GOT3 (cell line): ENCODE data around the gene MEST.
"Not testable (repeated sequence)": the region's sequence is repeated elsewhere in the genome, so short reads cannot be mapped to it uniquely, and the experiment has no call there.

Source experiments
- DNase-seq: peaks from one replicate; lab custom pipeline; 2025; ENCODE audit warnings: mixed read lengths; lab: John Stamatoyannopoulos, UW

MEST gene

DNA sequence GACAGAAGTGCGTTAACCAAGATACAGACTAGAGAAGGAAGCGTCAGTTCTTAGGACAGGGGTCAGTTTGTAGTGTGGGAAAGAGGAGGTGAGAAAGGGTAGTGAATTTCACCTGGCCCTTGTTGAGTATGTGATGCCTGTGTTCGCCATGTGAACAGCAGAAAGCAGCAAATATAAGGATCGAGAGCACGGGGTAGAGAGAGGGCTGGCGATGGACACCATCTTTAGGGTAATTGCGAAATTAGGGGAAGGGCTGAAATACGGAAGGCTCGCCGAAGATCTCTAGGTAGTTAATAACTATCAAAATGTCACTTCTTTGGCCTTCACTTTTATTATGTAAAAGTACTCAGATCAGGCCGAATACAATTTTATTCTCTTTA, 6.2 kb upstream of the MEST start:
- no peak for DNase-seq

DNA sequence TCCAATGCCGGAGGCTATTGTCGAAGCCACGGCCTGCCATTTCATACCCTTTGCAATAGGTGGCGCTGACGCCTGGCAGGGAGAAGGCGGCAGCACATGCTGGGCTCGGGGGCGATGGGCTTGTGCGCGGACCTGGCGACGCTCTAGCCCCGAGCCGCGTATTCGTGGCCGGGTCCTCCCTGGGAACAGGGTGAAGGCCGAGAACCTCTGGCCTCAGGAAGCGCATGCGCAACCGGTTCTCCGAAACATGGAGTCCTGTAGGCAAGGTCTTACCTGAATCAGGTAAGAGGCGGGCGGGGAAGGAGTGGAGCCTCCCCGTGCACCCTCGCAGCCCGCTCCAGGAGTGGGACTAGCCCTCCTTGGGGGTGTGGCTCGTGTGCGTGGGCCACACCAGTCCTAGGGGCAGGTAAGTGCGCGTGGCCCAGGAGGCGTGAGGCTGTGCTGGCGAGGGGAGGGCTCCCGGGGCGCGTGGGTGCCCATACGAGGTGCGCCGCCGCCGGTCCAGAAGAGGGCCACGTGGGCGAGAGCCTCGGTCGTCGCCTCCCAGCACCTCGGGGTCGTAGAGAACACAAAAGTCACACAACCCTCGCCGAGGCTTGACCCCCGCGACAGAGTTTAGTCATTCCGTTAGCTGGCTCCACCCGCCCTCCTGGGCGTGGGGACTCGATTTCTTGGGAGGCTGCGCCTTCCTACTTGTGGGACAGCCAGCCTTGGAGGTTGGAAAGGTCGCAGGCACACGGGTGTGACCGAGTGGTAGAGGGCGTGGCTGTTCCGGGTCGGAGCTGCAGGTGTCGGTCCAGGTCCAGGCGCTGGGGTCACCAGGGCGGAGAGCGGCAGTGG, 5.6 kb upstream of the MEST start:
- no peak for DNase-seq

DNA sequence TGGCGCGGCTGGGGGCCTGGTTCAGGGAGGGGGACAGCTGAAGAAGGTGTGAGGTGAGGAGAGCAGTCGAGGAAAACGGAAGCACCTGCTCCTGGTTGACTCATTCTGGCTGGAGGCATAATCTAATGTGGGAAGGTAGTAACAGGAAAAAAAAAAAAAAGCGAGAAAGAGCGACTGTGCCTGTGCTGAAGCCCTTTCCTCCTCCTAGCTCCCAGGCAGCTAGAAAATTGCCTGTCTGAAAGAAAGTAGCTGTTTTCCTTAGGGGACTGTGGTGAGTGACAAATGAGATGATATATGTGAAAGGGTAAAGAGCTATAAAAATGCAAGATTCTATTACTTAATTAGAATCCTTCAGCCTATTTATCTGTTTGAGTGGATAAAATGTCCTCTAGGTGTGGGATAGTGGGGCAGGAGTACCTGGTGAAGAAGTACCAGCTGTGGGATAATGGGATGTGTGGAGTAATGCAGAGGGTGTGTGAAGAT, 4.9 kb upstream of the MEST start:
- no peak for DNase-seq

DNA sequence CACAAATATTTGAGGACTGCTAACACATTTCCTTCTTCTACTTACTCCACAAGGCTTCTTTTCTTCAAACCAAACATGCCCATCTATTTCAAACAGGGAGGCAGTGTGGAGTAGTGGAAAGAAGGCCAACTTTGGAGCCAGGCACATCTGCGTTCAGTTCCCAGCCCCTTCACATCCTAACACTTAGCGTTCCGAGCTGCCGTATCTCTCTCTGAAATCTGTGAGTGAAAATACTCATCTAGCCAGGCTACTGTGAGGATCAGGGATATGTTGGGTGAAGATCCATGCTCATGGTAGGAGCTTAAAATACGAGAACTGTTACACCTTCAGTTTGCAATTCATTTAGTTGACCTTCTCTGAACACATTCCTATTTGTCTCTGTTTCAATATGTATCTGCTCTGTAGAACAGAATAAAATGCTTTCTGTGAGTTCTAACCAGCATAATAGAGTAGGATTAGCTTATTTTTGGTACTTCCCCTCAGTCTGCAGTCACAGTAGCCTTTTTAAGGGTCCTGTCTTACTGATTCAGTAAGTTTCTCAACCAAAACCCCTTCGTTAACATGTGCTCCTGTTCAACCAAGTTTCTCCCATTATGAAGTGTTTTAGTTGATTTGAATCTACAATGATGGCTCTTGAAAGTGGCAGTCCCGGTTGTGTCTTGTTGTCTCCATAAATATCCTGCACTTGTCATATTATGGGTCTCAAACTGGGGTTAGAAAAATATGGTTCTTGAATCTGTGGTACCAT, 3.3 kb upstream of the MEST start:
- no peak for DNase-seq

DNA sequence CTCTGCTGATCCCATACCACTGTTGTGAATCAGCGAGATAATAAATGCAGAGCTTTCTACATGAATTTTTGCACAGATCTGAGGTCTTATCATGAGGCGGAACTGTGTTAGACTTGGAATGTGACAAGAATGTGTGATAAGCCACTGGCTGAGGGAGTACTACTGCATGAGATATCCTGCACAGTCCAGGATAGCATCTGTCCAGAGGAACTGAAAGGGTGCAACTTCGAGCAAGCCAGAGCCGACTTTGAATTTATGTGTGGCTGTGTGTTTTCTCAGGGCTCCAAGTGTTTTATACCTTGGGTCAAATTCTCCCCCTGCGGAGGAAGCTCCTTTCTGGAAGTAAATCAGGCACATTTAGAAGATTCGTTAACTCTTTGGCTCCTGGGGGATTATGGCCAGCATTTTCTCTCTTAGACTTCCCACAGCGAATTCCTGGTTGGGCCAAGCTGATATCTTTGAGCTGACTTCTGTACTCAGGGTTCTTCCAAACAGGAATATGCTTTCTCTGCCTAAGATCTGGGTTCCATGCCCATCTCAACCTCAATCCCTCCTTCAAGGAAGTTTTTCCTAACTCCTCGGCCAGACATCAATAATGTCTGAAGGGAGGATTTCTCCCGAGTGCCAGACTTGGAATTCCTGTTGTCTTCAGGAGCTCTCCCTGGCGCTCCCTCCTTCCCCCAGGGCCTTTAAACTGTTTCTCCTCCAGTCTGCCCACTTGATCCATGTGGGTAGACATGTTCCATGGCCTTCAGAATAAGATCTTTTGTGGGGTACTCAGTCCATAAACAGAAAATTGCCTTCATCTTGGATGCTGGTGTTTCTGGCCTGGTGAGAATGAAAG, 2.5 kb upstream of the MEST start:
- no peak for DNase-seq

DNA sequence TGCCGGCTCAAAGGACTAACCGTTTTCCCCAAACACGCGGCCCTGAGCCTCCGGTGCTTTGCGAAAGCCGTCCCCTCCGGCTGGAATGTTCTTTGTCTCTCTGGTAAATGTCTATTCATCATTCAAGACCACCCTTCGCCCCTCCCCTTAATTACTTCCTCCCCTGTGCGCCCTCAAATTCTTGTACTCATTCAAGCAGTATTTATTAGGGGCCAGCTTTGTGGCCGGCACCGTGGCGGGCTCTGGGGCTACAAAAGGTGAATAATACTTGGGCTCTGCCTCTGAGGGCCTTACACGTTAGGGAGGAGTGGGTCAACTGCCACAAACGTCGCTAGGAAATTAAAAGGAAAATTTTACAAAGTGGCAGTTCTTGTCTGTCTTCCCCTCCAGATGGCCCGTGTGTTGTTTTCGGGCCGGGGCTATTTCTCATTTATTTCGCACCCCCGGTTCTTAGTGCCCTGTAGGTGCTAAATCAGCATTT, 1.5 kb upstream of the MEST start:
- no peak for DNase-seq

DNA sequence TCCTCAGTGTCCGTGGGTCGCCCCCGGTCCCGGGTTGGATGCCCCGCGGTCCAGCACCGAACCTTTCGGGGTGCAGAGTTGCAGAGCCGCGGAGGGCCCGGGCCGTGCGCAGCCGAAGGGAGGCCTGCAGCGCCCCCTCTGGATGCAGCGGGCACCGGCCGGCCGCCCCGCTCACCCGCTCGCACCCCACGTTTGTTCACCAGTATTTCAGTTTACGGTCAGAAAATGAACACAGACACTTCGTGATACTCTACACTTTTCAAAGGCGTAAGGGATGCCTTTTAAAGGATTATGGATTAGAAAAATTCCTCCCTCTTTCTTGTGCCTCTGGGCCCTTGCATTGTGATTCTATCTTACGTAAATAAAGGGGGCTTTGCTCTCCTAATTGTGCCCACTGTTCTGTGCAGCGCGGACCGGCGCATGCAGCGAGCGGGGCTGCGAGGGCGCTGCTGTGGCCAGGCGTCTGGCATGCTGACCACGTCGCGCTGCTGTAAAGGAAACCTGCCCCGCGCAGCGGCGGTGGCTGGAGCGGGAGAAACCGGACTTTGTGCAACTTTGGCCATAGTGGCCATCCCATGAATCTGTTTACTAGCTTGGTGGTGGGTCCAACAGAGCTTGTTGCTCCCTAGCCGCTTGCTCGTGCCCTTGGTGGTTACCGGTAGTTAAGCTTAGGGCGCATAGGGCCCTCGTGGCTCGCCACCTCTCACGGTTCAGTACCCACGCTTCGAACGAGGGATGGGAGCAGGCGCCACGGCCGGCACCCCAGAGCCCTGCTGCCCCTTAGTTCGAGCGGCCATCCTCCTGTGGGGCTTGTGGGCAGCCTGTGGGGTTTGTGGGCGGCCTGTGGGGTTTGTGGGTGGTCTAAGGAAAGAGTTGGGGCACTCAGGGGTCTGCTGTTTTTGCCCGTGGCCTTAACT, 739 bp upstream of the MEST start:
- no peak for DNase-seq

DNA sequence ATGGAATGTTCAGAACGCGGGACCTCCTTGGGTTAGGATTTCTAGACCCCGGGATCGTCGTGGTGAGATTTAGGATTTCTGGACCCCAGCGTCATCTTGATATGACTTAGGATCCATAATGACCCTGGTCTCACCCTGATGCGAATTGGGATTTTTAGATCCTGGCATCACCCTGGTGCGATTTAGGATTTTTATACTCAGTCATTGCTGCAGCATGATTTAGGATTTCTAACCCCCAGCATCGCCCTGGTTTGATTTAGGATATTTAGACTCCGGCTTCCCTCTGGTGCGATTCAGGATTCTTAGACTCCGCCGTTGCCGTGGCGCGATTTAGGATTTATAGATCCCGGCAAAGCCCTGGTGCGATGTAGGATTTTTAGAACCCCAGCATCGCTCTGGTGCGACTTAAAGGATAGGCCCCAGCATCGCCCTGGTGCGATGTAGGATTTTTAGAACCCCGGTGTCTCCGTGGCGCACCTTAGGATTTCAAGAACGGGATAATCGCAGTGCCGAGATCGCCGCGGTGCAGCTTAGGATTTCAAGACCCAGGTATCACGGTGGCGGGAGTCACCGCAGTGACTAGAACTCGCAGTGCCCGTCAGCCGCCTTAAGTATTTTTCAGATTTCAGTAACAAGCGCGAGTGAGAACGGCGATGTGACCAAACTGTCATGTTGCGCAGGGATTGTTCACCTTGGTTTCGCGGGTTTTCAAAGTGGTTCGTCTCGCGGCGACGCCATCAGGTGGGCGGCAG, 814 bp downstream of the MEST start:
- DNase-seq, result no peak

DNA sequence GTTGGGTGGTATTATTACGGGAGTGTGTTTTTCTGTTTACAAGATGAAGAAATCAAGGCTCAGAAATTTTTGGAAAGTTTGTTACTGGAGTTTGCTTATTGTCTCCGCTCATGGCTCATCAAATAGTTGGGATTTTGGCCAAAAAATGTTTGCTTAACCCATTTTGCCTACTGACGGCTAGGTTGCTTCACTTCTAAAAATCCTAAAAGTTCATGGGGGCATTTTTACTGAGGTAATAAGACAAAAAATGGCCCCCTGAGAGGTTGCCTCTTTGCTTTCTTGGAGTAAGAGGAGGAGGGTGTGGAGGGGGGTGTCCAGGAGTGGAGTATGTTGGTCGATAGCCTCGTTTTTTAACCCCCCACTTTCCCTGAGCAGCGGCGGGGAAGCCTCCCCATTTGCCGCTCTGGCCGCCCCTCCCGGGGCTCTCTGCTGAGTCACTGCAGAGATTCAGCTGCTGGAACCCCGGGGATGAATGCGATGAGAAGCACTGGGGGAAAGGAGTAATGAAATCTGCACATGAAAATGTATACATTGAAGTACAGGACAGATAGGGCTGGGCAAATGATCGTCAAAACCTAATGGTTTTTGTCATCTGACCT, 1.5 kb downstream of the MEST start:
- no peak for DNase-seq

DNA sequence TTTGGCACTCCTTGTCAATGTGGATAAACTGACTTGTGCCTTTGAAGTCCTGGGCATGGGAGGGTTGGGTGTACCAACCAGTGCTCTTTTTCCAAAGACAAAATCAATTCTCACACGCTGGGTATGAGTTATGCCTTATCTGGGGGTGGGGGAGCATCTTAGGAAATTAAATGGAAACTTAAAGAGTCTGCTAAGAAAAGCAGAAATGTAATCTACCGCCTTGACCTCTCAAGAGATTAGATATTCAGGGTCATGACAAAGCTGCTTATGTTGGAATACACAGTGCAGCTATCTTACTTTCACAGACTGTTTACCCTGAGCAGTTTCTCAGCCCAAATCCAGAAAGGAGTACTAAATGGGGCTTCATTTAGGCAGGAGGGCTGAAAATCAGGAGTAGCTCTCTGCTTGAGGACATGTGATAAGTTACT, 2.6 kb downstream of the MEST start:
- DNase-seq, result no peak

DNA sequence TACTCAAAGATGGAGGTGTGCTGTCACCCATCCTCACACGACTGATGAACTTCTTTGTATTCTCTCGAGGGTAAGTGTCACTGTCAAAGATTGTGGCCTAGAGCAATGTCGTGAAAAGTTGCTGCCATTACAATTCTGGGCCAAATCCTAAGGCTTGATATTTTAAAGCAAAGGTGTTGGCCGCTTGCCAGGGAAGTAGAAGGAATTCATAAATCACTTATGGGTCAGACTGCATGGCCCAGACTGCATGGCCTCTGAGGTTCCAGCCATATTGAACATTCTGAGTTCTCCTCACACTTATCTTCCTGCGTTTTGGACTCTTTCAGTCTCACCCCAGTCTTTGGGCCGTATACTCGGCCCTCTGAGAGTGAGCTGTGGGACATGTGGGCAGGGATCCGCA, 8.6 kb downstream of the MEST start:
- DNase-seq, result no peak

DNA sequence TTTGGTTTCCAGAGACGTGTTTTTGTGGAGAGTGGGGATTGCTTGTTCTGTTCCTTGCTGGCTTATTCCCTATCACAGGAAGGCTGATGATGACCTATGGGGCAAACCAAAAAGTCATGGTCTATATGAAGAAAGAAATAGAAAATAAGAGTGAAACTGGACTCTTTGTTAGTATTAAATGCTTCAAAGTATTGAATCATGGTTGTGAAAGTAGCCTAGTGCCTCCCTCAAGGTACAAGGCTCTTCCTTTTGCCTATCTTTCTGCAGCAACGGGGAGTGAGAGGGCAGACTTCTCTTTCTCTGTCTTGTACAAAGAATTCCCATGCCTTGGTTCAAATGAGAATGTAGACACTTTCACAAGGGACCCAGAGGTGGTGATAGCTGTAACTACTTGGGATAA, 9.0 kb downstream of the MEST start:
- no peak for DNase-seq

DNA sequence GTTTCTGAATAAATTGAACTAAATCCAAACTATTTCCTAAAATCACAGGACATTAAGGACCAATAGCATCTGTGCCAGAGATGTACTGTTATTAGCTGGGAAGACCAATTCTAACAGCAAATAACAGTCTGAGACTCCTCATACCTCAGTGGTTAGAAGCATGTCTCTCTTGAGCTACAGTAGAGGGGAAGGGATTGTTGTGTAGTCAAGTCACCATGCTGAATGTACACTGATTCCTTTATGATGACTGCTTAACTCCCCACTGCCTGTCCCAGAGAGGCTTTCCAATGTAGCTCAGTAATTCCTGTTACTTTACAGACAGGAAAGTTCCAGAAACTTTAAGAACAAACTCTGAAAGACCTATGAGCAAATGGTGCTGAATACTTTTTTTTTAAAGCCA, 13.9 kb downstream of the MEST start:
- no peak for DNase-seq

DNA sequence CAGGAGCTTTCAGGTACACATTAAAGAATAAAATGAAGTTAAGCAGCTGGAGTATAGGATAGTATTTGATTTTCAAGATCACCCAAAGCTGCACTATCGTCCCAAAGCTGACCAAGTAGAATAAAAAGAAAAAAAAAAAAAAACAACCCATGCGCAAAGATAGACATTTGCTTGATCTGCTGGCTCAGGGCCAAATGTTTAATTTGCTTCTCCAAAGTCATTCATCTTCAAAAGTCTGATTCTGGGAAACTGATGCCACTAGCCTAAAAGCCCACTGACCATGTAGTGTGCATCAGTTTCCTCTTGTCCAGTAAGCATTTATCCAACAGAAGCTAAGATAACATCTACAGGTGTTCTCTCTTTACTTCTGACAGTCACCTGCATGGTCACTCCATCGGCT, 14.5 kb downstream of the MEST start:
- no peak for DNase-seq

DNA sequence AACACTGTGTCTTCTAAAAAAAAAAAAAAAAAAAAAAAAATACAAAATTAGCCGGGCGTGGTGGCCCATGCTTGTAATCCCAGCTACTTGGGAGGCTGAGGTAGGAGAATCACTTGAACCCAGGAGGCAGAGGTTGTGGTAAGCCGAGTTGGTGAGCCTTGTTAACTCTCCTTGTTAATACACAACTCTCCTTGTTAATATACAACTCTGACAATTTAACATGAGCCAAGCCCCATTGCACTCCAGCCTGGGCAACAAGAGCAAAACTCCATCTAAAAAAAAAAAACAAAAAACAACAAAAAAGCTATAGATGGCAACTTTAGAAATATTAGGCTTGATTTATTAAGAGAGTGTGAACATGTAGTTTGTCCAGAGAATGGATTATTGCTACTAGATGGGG, 20.2 kb downstream of the MEST start:
- DNase-seq, result not testable (repeated sequence)

DNA sequence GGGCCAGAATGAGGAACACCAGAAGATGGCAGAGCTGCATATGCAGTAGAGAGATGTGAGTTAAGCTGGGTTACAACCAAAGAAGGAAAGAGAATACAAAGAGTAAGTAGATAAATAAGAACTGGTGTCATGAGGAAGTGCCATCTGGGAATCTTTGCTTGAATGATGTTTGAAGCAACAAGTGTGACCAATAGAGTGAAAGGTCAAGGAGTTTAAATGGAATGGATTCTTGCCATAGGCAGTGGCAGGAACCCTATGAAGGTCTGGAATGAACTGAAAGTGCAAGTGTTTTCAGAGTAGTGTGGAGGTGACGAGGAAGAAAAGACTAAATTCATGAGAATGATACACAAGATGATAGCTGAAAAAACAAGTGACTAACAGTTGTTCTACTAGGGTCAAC, 21.6 kb downstream of the MEST start:
- no peak for DNase-seq

DNA sequence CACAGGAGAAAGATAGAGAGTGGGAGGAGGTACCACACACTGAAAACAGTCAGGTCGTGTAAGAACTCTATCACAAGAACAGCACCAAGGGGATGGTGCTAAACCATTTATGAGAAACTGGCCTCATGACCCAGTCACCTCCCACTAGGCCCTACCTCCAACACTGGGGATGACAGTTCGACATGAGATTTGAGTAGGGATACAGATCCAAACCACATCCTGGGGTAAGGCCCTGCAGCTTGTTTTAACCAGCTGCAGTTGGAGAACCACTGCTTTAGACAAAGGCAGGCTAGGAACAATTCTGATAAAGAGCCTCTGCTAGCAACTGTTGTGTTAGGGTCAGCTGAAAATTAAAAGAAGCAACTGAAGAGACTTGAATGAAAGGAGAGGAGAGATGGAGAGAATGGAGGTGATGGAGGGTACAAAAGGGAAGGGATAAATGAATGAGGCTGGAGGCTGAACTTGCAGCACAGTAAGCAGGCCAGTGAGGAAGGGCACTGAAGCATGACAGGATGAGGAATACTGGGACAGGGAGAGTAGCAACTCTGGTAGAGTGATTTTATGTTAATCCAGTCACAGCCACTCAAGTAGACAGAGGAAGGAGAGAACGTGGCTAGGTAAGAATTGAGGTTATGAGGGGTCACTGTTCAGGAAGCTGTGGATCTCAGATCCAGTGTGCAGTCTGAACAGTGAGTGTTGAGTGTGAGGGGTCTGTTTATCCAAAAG, 23.6 kb downstream of the MEST start:
- no peak for DNase-seq

DNA sequence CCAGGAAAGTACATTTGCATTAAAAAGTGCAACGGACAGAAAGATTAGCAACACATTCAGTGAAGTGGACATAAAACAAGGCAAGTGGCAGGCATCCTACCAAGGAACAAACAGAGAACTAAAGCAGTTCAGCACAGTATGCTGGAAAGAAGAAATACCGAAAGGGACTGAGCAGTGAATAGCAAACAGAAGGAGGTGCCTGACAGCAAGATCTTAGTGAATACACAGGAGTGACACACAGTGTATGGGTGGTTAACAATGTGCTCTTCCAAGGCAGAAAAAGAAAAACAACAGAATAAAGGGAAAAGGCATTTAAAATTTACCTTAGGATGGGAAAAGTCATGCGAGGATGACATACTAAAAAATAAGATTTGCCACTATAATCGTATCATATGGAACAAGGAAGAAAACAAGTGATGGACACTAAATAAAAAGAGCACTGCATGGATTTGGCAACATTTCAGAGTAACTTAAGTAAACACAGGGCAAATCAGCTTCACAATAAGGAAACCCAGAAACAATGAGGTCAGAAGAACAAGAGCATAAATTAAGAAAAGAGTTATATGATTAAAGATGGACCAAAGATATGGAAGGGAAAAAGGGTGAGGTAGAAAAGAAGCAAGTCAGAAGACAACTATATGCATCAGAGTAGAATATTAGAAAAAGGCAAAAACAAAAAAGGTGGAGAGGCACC, 29.5 kb downstream of the MEST start:
- no peak for DNase-seq
